ENCODE data around the gene C3orf70.

The C3orf70 gene, protein sequence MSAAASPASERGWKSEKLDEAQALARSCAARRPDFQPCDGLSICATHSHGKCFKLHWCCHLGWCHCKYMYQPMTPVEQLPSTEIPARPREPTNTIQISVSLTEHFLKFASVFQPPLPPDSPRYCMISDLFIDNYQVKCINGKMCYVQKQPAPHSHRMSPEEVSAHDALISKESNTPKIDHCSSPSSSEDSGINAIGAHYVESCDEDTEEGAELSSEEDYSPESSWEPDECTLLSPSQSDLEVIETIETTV

DNA sequence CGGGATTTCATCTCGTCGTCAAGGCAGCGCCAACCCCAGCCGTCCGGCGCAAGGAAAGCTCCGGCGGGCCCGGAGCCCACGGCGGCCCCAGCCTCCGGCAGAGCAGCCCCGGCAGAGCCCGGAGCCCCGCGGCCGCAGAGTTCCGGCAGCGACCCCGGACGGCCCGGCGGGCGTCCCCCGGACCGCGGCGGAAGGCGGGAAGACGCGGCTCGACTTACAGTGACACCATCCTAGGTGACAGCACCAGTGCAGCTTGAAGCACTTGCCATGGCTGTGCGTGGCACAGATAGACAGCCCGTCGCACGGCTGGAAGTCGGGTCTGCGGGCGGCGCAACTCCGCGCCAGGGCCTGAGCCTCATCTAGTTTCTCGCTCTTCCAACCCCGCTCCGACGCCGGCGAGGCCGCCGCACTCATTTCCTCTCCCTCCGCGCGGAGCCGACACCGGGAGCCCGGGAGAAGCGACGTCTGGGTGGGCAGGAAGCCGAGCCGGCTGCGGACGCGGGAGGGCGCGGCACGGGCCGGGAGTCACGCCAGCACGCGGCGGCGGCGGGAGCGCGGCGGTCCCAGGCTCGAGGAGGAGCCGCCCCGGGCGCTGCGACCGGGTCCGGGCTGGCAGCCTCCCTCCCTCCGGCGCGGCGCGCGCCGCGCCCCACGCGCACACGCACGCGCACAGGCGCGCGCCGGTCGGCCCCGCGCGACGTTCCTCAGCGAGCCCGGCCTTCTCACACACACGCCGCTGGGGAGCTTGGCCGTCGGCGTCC lies at the start of gene C3orf70:
Gene C3orf70, minus strand, starts transcription at position 651 of the 761 bp plus-strand sequence. Its CDS starts 237 bp downstream, at position 414.
- Histone ChIP-seq H3K9me3 (ENCODE audit: control insufficient read depth, insufficient read depth, low read depth, low read length) (no peaks in the 10 kb centered on the region), H3K4me1 (ENCODE audit: control insufficient read depth, insufficient read depth, low read length) (peaks cover 5% of the 10 kb centered on the region), H3K4me3 (ENCODE audit: low read depth, low read length) (peak within 1 kb of the TSS; percentile 80), H3K27ac (ENCODE audit: low read depth, low read length) (no peak within 1 kb of the TSS), H3K9ac (ENCODE audit: low read length) (peak within 1 kb of the TSS; percentile 59), H3K36me3 (ENCODE audit: control insufficient read depth, insufficient read depth, low read length) (no peaks in the 10 kb centered on the region), H3K27me3 (ENCODE audit: control insufficient read depth, insufficient read depth, low read length) (peaks cover 62% of the 10 kb centered on the region)

DNA sequence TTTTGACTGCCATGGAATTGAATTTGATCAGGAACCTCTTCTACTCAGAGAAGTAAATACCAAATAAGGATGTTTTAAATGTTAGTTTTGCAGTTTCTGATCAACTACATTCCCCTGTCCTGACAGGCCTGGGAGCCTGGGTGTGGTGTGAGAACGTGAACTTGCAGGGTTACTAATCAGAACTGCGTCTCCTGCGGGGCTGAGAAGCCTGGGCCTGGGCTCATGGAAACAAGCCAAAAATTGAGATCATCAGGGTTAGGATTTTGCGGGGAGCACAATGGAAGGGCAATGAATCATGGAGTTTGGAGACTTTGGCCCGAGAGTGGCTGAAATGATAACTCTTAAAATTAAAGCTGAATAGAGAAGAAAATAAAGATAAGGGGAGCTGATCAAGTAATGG lies 47.8 kb upstream of the C3orf70 start:
- H3K27ac ChIP-seq (ENCODE audit: low read depth, low read length) = no peak overlapping the region
- H3K36me3 ChIP-seq (ENCODE audit: control insufficient read depth, insufficient read depth, low read length) = no peaks in the 10 kb centered on the region
- no peaks in the 10 kb centered on the region for H3K9me3 ChIP-seq (ENCODE audit: control insufficient read depth, insufficient read depth, low read depth, low read length)
- H3K9ac ChIP-seq (ENCODE audit: low read length) = no peak overlapping the region
- H3K4me3 ChIP-seq (ENCODE audit: low read depth, low read length) = no peak overlapping the region
- no peaks in the 10 kb centered on the region for H3K27me3 ChIP-seq (ENCODE audit: control insufficient read depth, insufficient read depth, low read length)
- no peaks in the 10 kb centered on the region for H3K4me1 ChIP-seq (ENCODE audit: control insufficient read depth, insufficient read depth, low read length)

DNA sequence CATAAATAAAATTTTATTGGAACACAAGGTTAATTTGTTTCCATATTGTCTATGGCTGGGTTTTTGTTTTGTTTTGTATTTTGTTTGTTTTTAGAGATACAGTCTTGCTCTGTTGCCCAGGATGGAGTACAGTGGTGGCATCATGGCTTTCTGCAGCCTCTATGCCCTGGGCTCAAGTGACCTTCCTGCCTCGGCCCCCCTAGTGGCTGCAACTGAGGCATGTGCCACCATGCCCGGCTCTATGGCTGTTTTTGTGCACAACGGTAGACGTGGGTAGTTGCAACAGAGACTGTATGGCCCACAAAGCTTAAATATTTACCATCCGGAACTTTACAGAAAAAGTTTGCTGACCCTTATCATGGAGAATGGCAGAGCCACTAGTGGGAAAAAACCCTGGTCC lies 46.8 kb upstream of the C3orf70 start:
- no peak overlapping the region for H3K9ac ChIP-seq (ENCODE audit: low read length)
- H3K9me3 ChIP-seq (ENCODE audit: control insufficient read depth, insufficient read depth, low read depth, low read length) = no peaks in the 10 kb centered on the region; the same call in 1 of the 2 replicates
- no peak overlapping the region for H3K27ac ChIP-seq (ENCODE audit: low read depth, low read length)
- H3K27me3 ChIP-seq (ENCODE audit: control insufficient read depth, insufficient read depth, low read length) = no peaks in the 10 kb centered on the region
- no peaks in the 10 kb centered on the region for H3K4me1 ChIP-seq (ENCODE audit: control insufficient read depth, insufficient read depth, low read length)
- H3K4me3 ChIP-seq (ENCODE audit: low read depth, low read length) = no peak overlapping the region
- no peaks in the 10 kb centered on the region for H3K36me3 ChIP-seq (ENCODE audit: control insufficient read depth, insufficient read depth, low read length)

DNA sequence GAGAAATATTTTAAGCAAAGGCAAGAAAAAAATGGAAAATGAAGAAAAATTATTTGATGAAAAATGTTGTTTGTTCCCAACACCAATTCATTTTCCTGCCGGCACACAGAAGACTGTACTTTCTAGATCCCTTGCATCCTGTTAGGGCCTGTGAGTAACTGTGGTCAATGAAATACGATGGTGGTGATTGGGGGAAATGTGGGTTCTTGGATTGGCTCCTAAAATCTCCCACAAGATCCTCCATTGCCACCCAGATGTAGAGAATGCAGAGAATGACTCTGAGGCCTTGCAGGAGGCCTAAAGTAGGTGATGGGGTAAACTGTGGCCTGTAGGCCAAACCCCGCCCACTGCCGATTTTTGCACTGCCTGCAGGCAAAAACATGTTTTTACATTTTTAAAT lies 46.3 kb upstream of the C3orf70 start:
- Histone ChIP-seq H3K9ac (ENCODE audit: low read length) (no peak overlapping the region), H3K4me3 (ENCODE audit: low read depth, low read length) (no peak overlapping the region), H3K4me1 (ENCODE audit: control insufficient read depth, insufficient read depth, low read length) (no peaks in the 10 kb centered on the region), H3K9me3 (ENCODE audit: control insufficient read depth, insufficient read depth, low read depth, low read length) (no peaks in the 10 kb centered on the region; the same call in 1 of the 2 replicates), H3K27ac (ENCODE audit: low read depth, low read length) (no peak overlapping the region), H3K27me3 (ENCODE audit: control insufficient read depth, insufficient read depth, low read length) (no peaks in the 10 kb centered on the region), H3K36me3 (ENCODE audit: control insufficient read depth, insufficient read depth, low read length) (no peaks in the 10 kb centered on the region)

DNA sequence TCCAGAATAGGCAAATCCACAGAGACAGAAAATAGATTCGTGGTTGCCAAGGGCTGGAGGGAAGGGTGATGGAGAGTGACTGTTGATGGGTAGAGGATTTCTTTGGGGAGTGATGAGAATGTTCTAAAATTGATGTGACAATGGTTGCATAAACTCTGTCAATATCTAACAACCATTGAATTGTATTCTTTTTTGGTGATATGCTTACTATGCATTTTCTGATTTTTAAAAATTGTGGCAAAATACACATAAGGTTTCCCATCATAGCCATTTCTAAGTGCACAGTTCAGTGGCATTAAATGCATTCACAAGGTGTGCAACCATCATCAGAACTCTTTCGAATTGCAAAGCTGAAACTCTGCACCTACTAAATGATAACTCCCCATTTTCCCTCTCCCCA lies 44.2 kb upstream of the C3orf70 start:
- Histone ChIP-seq H3K9ac (ENCODE audit: low read length) (no peak overlapping the region), H3K9me3 (ENCODE audit: control insufficient read depth, insufficient read depth, low read depth, low read length) (no peaks in the 10 kb centered on the region; the same call in 1 of the 2 replicates), H3K4me3 (ENCODE audit: low read depth, low read length) (no peak overlapping the region), H3K36me3 (ENCODE audit: control insufficient read depth, insufficient read depth, low read length) (no peaks in the 10 kb centered on the region), H3K4me1 (ENCODE audit: control insufficient read depth, insufficient read depth, low read length) (no peaks in the 10 kb centered on the region), H3K27ac (ENCODE audit: low read depth, low read length) (no peak overlapping the region), H3K27me3 (ENCODE audit: control insufficient read depth, insufficient read depth, low read length) (no peaks in the 10 kb centered on the region)

DNA sequence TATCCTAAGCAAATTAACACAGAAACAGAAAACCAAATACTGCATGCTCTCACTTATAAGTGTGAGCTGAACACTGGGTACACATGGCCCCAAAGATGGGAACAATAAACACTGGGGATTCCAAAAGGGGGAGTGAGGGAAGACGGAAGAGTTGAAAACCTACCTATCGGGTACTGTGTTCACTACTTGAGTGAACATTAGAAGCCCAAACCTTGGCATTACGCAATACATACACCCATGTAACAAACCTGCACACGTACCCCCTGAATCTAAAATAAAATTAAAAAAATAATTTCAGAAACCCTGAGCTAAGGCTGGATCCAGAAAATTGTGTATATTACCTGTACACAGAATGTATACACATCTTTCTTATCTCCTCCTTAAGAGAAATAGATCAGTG lies 42.8 kb upstream of the C3orf70 start:
- no peaks in the 10 kb centered on the region for H3K27me3 ChIP-seq (ENCODE audit: control insufficient read depth, insufficient read depth, low read length)

DNA sequence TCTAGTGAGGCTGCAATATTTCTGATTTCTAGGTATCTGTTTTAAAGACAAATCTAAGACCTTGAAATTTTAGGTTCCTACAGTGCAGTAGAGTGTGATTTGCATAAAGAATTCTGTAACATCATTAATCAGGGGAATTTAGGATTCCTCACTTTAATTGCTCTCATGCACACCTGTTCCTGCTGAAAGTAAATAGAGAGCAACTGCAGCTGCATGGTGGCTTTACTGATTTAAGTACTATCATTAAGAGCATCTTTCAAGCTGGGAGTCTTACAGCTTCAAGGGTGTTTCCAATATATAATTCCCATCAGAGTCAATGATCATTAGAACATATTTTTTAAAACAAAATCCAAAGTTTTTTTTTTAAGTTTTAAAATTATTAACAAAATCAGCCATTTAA lies 36.0 kb upstream of the C3orf70 start:
- Histone ChIP-seq H3K4me1 (ENCODE audit: control insufficient read depth, insufficient read depth, low read length) (no peaks in the 10 kb centered on the region), H3K4me3 (ENCODE audit: low read depth, low read length) (no peak overlapping the region), H3K27ac (ENCODE audit: low read depth, low read length) (no peak overlapping the region), H3K36me3 (ENCODE audit: control insufficient read depth, insufficient read depth, low read length) (no peaks in the 10 kb centered on the region), H3K27me3 (ENCODE audit: control insufficient read depth, insufficient read depth, low read length) (no peaks in the 10 kb centered on the region), H3K9ac (ENCODE audit: low read length) (no peak overlapping the region), H3K9me3 (ENCODE audit: control insufficient read depth, insufficient read depth, low read depth, low read length) (no peaks in the 10 kb centered on the region)

More for the DNA sequence above, 42.8 kb upstream of the C3orf70 start:
- H3K4me1 ChIP-seq (ENCODE audit: control insufficient read depth, insufficient read depth, low read length) = no peaks in the 10 kb centered on the region
- no peak overlapping the region for H3K27ac ChIP-seq (ENCODE audit: low read depth, low read length)
- H3K9ac ChIP-seq (ENCODE audit: low read length) = no peak overlapping the region
- no peaks in the 10 kb centered on the region; the same call in 1 of the 2 replicates for H3K9me3 ChIP-seq (ENCODE audit: control insufficient read depth, insufficient read depth, low read depth, low read length)
- no peak overlapping the region for H3K4me3 ChIP-seq (ENCODE audit: low read depth, low read length)
- no peaks in the 10 kb centered on the region for H3K36me3 ChIP-seq (ENCODE audit: control insufficient read depth, insufficient read depth, low read length)

DNA sequence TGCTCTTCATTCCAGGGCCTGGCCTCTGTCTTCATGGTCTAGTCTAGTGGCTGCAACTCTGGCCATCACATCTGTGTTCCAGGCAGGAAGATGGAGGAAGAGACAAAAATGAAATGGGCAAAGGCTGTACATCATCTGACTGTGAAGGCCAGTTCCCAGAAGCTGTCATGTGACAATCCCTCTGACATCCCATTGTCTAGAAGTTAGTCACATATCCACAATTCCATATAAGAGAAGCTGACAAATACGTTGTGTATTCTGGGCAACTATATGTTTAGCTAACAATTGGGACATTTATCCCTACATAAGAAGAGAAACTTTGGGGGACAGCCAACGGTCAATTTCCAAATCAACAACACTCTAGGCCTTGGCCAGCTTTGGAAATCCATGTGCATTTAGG lies 34.5 kb upstream of the C3orf70 start:
- Histone ChIP-seq H3K36me3 (ENCODE audit: control insufficient read depth, insufficient read depth, low read length) (no peaks in the 10 kb centered on the region), H3K9me3 (ENCODE audit: control insufficient read depth, insufficient read depth, low read depth, low read length) (no peaks in the 10 kb centered on the region), H3K9ac (ENCODE audit: low read length) (no peak overlapping the region), H3K27ac (ENCODE audit: low read depth, low read length) (no peak overlapping the region), H3K4me3 (ENCODE audit: low read depth, low read length) (no peak overlapping the region), H3K27me3 (ENCODE audit: control insufficient read depth, insufficient read depth, low read length) (no peaks in the 10 kb centered on the region), H3K4me1 (ENCODE audit: control insufficient read depth, insufficient read depth, low read length) (no peaks in the 10 kb centered on the region)

DNA sequence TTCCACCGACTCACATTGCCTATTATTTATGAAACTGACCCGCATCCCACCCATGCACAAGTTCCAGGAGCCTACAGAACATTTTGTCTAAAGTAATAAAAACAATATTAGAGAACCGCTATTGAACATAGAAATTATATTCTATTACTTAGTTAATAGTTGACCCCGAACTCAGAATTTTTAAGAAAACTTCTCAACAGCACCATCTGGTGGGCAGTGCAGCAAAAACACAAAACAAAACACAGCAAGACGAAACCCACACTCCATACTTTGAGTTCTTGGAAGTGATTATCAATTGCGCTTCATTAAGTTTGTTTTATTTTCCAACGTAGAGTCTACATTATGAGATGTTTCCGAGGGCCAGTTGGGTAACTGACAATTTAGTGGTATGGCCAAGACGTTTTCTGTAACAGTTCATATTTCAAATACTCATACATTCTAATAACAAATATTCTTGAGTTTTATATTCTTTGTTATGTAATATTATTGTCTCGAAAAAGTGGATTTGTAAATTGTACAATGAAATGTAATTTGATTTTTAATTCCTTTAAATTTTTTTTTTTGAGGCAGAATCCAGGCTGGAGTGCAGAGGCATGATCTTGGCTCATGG lies 24.0 kb upstream of the C3orf70 start:
- Histone ChIP-seq H3K9ac (ENCODE audit: low read length) (no peak overlapping the region), H3K4me1 (ENCODE audit: control insufficient read depth, insufficient read depth, low read length) (peaks cover 15% of the 10 kb centered on the region), H3K36me3 (ENCODE audit: control insufficient read depth, insufficient read depth, low read length) (no peaks in the 10 kb centered on the region), H3K4me3 (ENCODE audit: low read depth, low read length) (no peak overlapping the region), H3K9me3 (ENCODE audit: control insufficient read depth, insufficient read depth, low read depth, low read length) (no peaks in the 10 kb centered on the region), H3K27me3 (ENCODE audit: control insufficient read depth, insufficient read depth, low read length) (no peaks in the 10 kb centered on the region), H3K27ac (ENCODE audit: low read depth, low read length) (no peak overlapping the region)

DNA sequence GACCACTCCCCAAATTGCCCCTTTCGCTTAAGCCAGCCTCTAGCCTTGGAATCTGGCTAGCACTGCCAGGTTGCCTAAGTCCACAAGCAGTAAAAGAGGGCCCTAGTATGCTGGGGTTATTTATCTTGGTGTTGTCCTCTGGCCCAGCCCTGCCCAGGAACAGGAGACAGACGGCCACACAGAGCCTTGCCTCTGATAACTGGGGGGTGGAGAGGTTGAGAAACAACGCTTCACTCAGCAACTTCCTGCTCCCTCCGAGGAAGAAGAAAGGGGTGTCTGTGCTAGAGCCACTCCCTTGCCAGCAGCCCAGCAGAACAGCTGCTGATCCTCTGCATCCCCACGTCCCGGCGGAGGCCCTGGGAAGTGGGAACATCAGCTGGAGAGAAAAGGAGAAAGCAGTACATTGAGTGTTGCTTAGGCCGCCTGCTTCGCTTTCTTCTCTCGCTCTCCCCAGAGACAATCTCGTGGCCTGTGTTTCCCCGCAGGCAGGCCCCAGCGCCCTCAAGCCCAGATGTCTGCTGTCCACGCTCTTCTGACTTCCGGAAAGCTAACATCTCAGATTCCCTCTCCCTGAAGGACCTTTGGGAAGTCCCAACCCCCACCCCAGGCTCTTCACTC lies 22.6 kb upstream of the C3orf70 start:
- H3K4me1 ChIP-seq (ENCODE audit: control insufficient read depth, insufficient read depth, low read length) = peaks cover 15% of the 10 kb centered on the region
- H3K9me3 ChIP-seq (ENCODE audit: control insufficient read depth, insufficient read depth, low read depth, low read length) = no peaks in the 10 kb centered on the region
- peak overlapping the region; percentile 23; the same call in 1 of the 2 replicates for H3K4me3 ChIP-seq (ENCODE audit: low read depth, low read length)
- peak overlapping the region; percentile 24 for H3K9ac ChIP-seq (ENCODE audit: low read length)
- no peaks in the 10 kb centered on the region for H3K27me3 ChIP-seq (ENCODE audit: control insufficient read depth, insufficient read depth, low read length)
- no peaks in the 10 kb centered on the region for H3K36me3 ChIP-seq (ENCODE audit: control insufficient read depth, insufficient read depth, low read length)
- no peak overlapping the region for H3K27ac ChIP-seq (ENCODE audit: low read depth, low read length)
